Heart left ventricle (tissue), 13 donors: ENCODE measurements around the gene ICE1.

Experiments used
- CTCF ChIP-seq, 12 donors: fragments of 200-600 bp; sonication (generic) in 4 of 12; IDR thresholded peaks; one replicate each; pipeline versions ENCODE4 v1.5.0 to v1.8.0; 2018 to 2022; ENCODE audit warnings: antibody characterized with exemption in 12 of 12, mild to moderate bottlenecking in 5 of 12
- POLR2A ChIP-seq, 2 donors: fragments of 450-650 bp; IDR thresholded peaks; one replicate each; pipeline ENCODE4 v1.6.1; 2017; ENCODE audit warnings: antibody characterized with exemption in 2 of 2, mild to moderate bottlenecking in 2 of 2, moderate library complexity in 2 of 2
- donor health status: ischemic (EF 13 %, LVEDD 7.1; RV severe dilation, severe dysfunction).
- donor health status: DM: no; HTN: yes; CAD: no.
- donor health status: DM: no; HTN: no; CAD: no.
- donor health status: ischemic (EF 25% LVEDD 6.9; RV normal size, moderate dysfunction).
- donor health status: ischemic (EF 25% LVEDD 5.7; RV mildly dilated, moderate dysfunction).
- donor health status: ischemic (EF 35%, LVEDD 5.7; RV mildly dilated, moderate dysfunction).
- donor health status: nonischemic (EF 11% LVEDD 7.7; RV severe dilation, severe dysfunction).
- donor health status: DM: yes; HTN: yes; CAD: no.
- donor health status: PGD.
- donor health status: ischemic (EF 29% LVEDD 5.4; RV normal size, mild dysfunction).
- donor health status: nonischemic (EF 23%, LVEDD 6.1; RV moderate dilation, normal function).

DNA sequence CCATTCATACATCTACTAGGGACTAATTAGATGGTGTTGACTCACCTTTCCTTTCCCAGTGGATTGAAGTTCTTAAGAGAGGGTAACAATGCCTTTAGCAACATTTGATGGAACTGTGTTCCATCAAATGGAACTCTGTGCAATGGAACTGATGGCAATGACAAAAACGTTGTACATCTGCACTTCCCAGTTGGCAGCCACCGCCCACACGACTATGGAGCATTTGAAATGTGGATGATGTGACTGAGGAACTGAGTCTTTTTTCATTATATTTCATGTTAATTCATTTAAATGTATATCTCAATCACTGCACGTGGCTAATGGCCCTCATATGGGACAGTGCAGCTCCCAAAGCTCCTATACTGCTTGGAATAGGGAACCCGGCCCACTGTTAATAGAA, 39.0 kb upstream of the ICE1 start:
- TF ChIP-seq CTCF (IDR thresholded peaks at IDR 0.05): no peak
- no peak for TF ChIP-seq POLR2A (IDR thresholded peaks at IDR 0.05)
